PFSK-1 (cell line): ENCODE data around the gene C5orf15. TPM values are rescaled to one million over a fixed set of nuclear protein-coding genes. Genes with fewer than 3 reads are reported as not detected.

Experiments
- FOXP2 ChIP-seq: optimal IDR thresholded peaks from 2 replicates; pipeline ENCODE3; 2011; ENCODE audit warnings: borderline replicate concordance, control low read depth, inconsistent platforms; ENCODE audit not compliant: insufficient read depth; ENCODE audit errors: extremely low read length, extremely low read depth
- POLR2AphosphoS5 ChIP-seq: IDR thresholded peaks from 2 replicates; pipeline ENCODE4 v1.6.1; 2012; ENCODE audit warnings: low read depth, mild to moderate bottlenecking, control low read depth, low read length, moderate library complexity
- REST ChIP-seq, 2 experiments: IDR thresholded peaks; 2 replicates each; pipeline versions ENCODE4 v1.6.1 to v1.8.0; 2011 to 2012; ENCODE audit warnings: low read depth in 2 of 2, low read length in 2 of 2, control low read depth in 1 of 2, inconsistent platforms in 1 of 2, mild to moderate bottlenecking in 1 of 2, moderate library complexity in 1 of 2; ENCODE audit not compliant: insufficient read depth in 1 of 2
- SIN3A ChIP-seq: IDR thresholded peaks from 2 replicates; pipeline ENCODE4 v1.6.1; 2012; ENCODE audit warnings: mild to moderate bottlenecking, low read length, moderate library complexity, borderline replicate concordance; ENCODE audit not compliant: insufficient read depth
- TAF1 ChIP-seq: IDR thresholded peaks from 2 replicates; pipeline ENCODE4 v1.6.1; 2012; ENCODE audit warnings: low read length, control low read depth, borderline replicate concordance; ENCODE audit not compliant: insufficient read depth
- polyA plus RNA-seq: library from polyadenylated mRNA; unstranded; fragments of >200 nt; gene quantifications from one replicate; pipeline ENCODE4 v1.2.1, GENCODE V29; 2012; ENCODE audit warnings: low read depth, missing spikeins; ENCODE audit not compliant: insufficient read length

Gene C5orf15
- polyA plus RNA-seq = 49.8 TPM

- TF ChIP-seq TAF1 (peak; percentile 69; the same call in 1 of the 2 replicates), SIN3A (no peak), POLR2AphosphoS5 (peak; percentile 90), FOXP2 (peak; percentile 58), REST (IDR thresholded peaks at IDR 0.05; ENCODE audit: insufficient read depth in 1 of 2, low read depth in 2 of 2, low read length in 2 of 2) (no peak)
Measured at GRCh38 chr5:133968204-133968980, at the start of gene C5orf15. Gene C5orf15 (minus strand): TSS chr5:133968625. CDS start chr5:133968584, 41 bp downstream.

- TF ChIP-seq FOXP2 (no peak), SIN3A (no peak), TAF1 (no peak), REST (IDR thresholded peaks at IDR 0.05; ENCODE audit: insufficient read depth in 1 of 2, low read depth in 2 of 2, low read length in 2 of 2) (no peak), POLR2AphosphoS5 (no peak)
Measured at GRCh38 chr5:134008266-134008749, 39.9 kb upstream of the C5orf15 start.

- TF ChIP-seq SIN3A = no peak
- peak; percentile 37; the same call in 1 of the 2 replicates for TF ChIP-seq POLR2AphosphoS5
Measured at GRCh38 chr5:134007581-134008265, 39.3 kb upstream of the C5orf15 start.

GRCh38 chr5:134006115-134006514 is 37.7 kb upstream of the C5orf15 start:
- no peak for TF ChIP-seq REST (IDR thresholded peaks at IDR 0.05; ENCODE audit: insufficient read depth in 1 of 2, low read depth in 2 of 2, low read length in 2 of 2)
- TF ChIP-seq SIN3A = no peak
- no peak for TF ChIP-seq FOXP2
- TF ChIP-seq POLR2AphosphoS5 = 0 out of 2 replicates have a peak, but pooled peaks have one; percentile 42
- TF ChIP-seq TAF1 = no peak

GRCh38 chr5:134005417-134006061 is 37.1 kb upstream of the C5orf15 start:
- TF ChIP-seq SIN3A = no peak
- TF ChIP-seq REST (IDR thresholded peaks at IDR 0.05; ENCODE audit: insufficient read depth in 1 of 2, low read depth in 2 of 2, low read length in 2 of 2) = no peak
- TF ChIP-seq POLR2AphosphoS5 = no peak
- TF ChIP-seq TAF1 = no peak
- TF ChIP-seq FOXP2 = peak; percentile 5
